ENCODE data around the gene TBC1D8.
A peak's percentile ranks its signal among the peaks of the same experiment; 100 is the strongest.
"Not testable (repeated sequence)": the region's sequence is repeated elsewhere in the genome, so short reads cannot be mapped to it uniquely, and the experiment has no call there.

TBC1D8 gene

GRCh38 chr2:101151146-101151858, at the start of gene TBC1D8:
Gene TBC1D8 (minus strand): TSS chr2:101151382. CDS start chr2:101151253, 129 bp downstream.
- DNase-seq (ENCODE audit: low spot score) = peak; percentile 62

- DNase-seq (ENCODE audit: low spot score) = no peak
These were observed 49.5 kb upstream of the TBC1D8 start for GRCh38 chr2:101200676-101201075.

GRCh38 chr2:101199251-101199791, 48.1 kb upstream of the TBC1D8 start:
- no peak for DNase-seq (ENCODE audit: low spot score)

GRCh38 chr2:101197814-101198213, 46.6 kb upstream of the TBC1D8 start:
- DNase-seq (ENCODE audit: low spot score) = no peak

GRCh38 chr2:101197215-101197745, 46.1 kb upstream of the TBC1D8 start:
- no peak for DNase-seq (ENCODE audit: low spot score)

GRCh38 chr2:101195871-101196661, 44.9 kb upstream of the TBC1D8 start:
- DNase-seq (ENCODE audit: low spot score) = no peak

GRCh38 chr2:101193033-101193626, 41.9 kb upstream of the TBC1D8 start:
- DNase-seq (ENCODE audit: low spot score) = no peak

GRCh38 chr2:101190747-101191516, 39.8 kb upstream of the TBC1D8 start:
- peak; percentile 3 for DNase-seq (ENCODE audit: low spot score)

GRCh38 chr2:101188683-101189405, 37.7 kb upstream of the TBC1D8 start:
- no peak for DNase-seq (ENCODE audit: low spot score)

GRCh38 chr2:101187131-101187530, 35.9 kb upstream of the TBC1D8 start:
- no peak for DNase-seq (ENCODE audit: low spot score)

GRCh38 chr2:101185656-101186055, 34.5 kb upstream of the TBC1D8 start:
- no peak for DNase-seq (ENCODE audit: low spot score)

- no peak for DNase-seq (ENCODE audit: low spot score)
These were observed 33.9 kb upstream of the TBC1D8 start for GRCh38 chr2:101185085-101185484.

GRCh38 chr2:101179982-101180381, 28.8 kb upstream of the TBC1D8 start:
- DNase-seq (ENCODE audit: low spot score) = peak; percentile 28

GRCh38 chr2:101176803-101177202, 25.6 kb upstream of the TBC1D8 start:
- DNase-seq (ENCODE audit: low spot score) = no peak

- DNase-seq (ENCODE audit: low spot score) = no peak
These were observed 24.8 kb upstream of the TBC1D8 start for GRCh38 chr2:101175991-101176390.

- no peak for DNase-seq (ENCODE audit: low spot score)
These were observed 22.6 kb upstream of the TBC1D8 start for GRCh38 chr2:101173707-101174295.

GRCh38 chr2:101169822-101170221, 18.6 kb upstream of the TBC1D8 start:
- not testable (repeated sequence) for DNase-seq (ENCODE audit: low spot score)

GRCh38 chr2:101168706-101169105, 17.5 kb upstream of the TBC1D8 start:
- DNase-seq (ENCODE audit: low spot score) = no peak

GRCh38 chr2:101167532-101167931, 16.4 kb upstream of the TBC1D8 start:
- peak; percentile 36 for DNase-seq (ENCODE audit: low spot score)

- DNase-seq (ENCODE audit: low spot score) = no peak
These were observed 12.8 kb upstream of the TBC1D8 start for GRCh38 chr2:101164021-101164420.
